IPS-NIHi7 (cell line): Measurements from ENCODE around the gene RHOD.

Experiments
- DNase-seq: peaks from one replicate; pipeline ENCODE4 v3.0.0; 2012; ENCODE audit warnings: mixed read lengths; ENCODE audit errors: extremely low spot score

RHOD gene

DNA sequence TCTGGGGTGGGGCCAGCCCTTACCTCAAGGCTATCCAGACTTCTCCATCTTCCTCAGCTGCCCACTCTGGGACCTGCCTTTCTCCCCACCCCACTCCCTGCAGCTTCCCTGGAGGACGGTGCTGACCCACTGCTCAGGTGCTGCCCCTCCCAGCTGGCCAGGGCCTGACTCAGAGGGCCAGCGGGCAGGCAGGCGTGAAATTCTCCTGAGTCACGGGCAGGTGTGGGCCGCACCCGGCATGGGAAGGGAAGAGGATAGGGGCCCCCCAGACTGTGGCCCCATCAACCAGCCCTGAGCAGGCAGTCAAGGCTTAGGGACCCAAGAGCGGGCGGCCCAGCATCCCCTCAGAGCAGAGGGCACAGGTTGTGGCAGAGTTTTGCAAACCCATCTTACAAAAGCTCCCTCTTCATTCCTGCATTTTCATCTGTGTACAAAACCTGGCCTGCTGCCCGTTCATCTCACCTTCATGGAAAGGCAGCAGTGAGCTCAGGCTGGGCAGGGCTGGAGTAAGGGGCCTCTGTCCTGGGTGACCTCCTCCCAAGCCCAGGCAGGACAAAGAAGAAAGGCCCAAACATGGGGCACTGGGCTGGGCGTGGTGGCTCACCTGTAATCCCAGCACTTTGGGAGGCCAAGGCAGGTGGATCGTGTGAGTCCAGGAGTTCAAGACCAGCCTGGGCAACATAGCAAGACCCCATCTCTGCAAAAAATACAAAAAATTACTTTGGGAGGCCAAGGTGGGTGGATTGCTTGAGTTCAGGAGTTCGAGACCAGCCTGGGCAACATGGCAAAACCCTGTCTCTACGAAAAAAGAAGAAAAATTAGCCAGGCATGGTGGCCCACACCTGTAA, 6.1 kb downstream of the RHOD start:
- no peak for DNase-seq

DNA sequence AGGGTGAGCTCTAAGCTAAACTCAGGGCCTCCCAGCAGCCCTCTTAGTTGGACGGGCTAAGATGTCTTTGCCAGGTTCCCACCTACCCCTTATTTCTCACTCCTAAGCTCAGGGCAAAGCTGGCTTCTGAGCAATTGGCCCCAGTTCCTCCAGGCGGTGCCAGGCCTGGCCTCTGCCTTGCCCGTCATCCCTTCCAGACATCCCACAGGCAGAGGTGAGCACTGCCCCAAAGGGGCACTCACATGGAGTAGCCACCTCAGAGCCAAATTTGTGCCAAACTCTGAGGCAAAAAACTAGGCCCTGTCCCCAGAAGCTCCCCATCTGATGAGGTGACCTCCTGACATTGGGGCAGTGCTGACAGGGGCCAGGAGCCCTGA, 9.7 kb downstream of the RHOD start:
- DNase-seq: no peak

DNA sequence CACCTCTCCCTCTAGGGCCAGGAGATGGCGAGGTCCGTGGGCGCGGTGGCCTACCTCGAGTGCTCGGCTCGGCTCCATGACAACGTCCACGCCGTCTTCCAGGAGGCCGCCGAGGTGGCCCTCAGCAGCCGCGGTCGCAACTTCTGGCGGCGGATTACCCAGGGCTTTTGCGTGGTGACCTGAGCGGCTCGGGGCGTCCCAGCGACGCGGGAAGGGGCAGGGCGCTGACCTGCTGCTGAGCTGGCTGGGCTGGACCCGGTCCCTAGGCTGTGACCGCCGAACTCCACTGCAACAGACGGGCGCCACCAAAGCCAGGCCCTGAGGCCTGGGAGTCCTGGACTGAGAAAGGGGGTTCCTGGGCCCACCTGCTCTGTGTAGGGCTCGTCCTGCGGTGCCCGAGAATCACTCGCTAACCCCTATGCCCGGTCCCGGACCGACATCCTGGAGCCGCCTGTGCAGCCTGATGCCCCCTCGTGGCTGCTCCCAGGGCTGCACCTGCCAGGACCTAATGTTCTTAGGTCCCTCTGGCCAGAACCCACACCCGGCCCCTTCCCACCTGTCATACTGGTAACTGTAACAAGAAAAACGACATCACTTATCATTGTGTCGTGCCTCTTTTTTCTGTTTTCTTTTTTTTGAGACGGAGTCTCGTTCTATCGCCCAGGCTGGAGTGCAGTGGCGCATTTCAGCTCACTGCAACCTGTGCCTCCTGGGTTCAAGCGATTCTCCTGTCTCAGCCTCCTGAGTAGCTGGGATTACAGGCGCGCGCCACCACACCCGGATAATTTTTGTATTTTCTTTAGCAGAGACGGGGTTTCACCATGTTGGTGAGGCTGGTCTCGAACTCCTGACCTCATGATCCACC, 15.0 kb downstream of the RHOD start:
- peak; percentile 99 for DNase-seq

DNA sequence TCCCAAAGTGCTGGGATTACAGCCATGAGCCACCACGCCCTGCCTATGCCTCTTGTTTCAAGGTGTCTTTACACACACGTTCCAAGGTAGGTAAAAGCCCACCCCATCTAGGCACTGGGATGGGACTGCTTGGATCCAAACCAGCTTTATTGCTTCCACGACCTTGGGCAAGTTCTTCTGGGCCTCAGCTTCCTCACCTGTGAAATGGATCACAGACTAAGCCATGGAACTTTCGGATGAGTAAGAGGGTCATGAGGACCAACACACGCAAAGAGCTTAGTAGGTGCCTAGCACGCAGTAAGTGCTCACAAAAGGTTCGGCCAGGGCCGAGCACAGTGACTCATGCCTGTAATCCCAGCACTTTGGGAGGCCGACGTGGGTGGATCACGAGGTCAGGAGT, 15.6 kb downstream of the RHOD start:
- DNase-seq: no peak

- no peak for DNase-seq
Measured at GRCh38 chr11:67073908-67074307, 17.3 kb downstream of the RHOD start.

DNA sequence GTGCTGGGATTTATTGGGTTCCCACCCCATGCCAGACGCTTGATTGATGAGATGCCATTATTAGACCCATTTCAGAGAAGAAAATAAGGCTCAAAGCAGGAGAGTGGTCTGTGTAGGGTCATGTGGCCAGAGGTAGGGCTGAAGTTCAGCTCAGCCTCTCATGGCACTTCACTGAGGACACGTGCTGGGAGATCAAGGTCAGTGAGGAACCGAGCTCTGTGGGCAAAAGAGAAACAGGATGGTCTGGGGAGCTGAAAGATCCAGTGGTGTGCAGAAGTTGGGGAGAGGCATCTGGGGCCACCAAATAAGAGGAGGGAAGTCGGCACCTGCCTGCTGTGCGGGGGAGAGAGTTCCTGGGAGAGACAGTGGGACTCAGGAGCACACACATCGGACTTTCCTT, 19.6 kb downstream of the RHOD start:
- DNase-seq: no peak

GRCh38 chr11:67079065-67079705, 22.5 kb downstream of the RHOD start:
- no peak for DNase-seq

DNA sequence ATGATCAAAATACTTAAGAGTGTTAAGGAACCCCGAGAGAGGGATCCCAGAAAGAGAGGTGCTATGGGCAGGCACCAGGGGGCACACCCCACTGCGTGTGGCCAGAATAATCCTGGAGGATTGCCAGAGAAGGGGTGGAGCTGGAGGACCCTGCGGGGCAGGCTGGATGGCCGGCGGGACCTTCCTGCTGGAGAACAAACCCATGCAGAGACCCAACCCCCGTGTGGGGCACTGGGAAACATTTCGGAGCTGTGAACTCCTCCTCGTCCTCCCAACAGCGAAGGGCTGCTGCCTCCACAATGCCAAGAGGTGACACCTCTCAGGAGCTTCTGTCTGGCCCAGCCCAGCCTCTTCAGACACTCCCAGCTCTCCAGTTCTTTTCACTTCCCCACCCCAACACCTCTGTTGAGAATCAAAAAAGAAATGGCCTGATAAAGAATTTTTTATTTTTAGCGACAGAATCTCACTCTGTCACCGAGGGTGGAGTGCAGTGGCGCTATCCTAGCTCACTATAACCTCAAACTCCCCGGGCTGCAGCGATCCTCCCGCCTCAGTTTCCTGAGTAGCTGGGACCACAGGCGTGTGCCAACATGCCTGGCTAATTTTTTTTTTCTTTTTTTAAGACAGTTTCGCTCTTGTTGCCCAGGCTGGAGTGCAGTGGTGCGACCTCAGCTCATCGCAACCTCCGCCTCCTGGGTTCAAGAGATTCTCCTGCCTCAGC, 25.6 kb downstream of the RHOD start:
- peak; percentile 62 for DNase-seq

DNA sequence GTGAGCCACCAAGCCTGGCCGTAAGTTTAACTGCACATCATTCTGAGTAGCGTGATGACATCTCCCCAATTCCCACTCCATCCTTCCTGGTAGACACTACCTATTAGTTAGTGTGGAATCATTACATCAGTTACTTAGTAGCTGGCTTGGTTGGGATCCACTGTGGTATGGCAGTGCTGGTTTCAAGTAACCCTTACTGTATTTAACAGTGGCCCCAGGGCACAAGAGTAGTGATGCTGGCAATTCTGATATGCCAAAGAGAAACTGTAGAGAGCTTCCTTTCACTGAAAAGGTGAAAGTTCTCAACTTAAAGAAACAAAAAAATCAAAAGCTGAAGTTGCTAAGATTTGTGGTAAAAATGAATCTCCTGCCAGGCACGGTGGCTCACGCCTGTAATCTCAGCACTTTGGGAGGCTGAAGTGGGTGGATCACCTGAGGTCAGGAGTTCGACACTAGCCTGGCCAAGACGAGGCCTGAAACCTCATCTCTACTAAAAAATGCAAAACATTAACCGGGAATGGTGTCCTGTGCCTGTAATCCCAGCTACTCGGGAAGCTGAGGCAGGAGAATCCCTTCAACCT, 27.2 kb downstream of the RHOD start:
- no peak for DNase-seq

- DNase-seq: no peak
Measured at GRCh38 chr11:67085617-67086016, 29.0 kb downstream of the RHOD start.

DNA sequence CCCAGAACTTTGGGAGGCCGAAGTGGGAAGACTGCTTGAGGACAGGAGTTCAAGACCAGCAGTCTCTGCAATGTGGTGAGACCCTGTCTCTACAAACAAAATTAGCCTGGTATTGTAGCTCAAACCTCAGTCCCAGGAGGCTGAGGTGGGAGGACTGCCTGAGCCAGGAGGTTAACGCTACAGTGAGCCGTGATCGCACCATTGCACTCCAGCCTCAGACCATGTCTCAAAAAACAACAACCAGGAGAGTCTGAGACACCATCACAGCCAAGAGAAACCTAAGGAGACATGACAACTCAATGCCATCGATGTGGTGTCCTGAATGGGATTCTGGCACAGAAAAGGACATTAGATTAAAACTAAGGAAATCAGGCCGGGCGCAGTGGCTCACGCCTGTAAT, 34.1 kb downstream of the RHOD start:
- no peak for DNase-seq

GRCh38 chr11:67095214-67095507, 38.5 kb downstream of the RHOD start:
- DNase-seq: no peak

GRCh38 chr11:67098799-67099429, 42.3 kb downstream of the RHOD start:
- peak; percentile 7 for DNase-seq

DNA sequence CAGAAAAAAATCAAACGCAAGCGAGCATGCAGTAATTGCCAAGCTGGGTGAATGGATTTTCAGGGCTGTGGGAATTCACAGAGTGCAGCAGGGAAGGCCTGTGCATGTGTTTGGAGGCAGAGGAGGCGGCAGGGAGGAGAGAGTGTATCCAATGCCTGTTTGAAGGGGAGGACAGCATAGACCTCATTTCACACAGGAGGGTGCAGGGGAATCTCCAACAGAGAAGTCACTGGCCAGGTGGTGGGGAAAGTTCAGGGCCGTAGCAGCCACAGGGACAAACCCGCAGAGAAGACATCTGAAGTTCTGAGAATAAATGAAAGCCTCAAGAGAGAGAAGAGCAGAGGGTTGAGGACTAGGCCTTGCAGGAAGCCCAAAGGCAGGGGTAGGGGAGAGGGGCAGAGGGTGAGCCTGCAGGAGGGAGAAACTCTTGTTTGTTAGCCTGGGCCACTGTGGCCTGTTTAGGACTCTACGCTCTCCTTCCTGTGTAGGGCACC, 43.2 kb downstream of the RHOD start:
- DNase-seq: no peak

DNA sequence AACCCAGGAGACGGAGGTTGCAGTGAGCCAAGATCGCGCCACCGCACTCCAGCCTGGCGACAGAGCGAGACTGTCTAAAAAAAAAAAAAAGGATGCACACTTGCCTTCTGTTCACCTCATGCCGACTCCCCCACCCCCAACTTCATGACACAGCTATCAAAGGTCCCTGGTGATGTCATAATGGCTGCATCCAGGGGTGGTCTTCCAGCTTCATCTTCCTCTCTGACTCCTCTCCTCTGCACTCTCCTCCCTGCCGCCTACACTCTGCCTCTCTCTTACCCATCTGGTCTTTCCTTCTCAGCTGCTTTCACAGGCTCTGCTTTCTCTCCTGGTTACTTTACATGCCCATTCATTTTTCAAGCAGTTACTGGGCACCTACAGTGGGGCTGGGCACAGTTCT, 46.0 kb downstream of the RHOD start:
- DNase-seq: no peak

DNA sequence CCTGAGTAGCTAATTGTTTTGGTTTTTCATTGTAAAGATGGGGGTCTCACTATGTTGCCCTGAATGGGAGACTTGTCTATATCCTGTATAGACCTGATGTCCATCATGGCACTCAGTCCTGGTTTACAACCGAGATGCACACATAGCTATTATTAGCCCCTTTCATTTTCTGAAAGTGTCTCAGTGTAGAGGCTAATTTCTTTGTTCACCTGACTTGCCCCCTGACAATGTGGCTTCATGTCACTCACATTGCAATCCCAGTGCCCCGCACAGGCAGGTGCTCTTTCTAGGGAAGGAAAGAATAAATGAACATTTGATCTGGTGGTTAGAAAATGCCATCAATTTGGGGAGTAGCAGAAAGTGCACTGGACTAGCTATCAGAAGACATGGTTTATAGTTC, 49.3 kb downstream of the RHOD start:
- DNase-seq: no peak

DNA sequence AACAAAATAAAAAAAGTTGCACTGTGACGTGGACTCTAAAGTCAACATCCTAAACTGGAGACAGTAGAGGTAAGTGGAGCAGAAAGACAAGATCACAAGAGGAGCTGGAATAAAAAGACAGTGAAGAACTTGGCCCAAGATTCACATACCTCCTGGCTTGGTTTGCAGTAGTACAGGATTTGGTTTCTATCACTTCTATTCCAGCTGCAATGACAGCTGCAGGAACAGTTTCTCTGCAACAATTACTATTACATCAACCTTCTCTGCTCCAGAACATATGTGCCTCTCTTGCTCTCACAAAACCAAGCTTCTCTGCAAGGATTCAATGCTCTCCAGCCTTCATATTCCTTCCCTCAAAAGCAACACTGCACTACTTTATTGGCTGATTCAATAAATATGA, 54.6 kb downstream of the RHOD start:
- DNase-seq: no peak

DNA sequence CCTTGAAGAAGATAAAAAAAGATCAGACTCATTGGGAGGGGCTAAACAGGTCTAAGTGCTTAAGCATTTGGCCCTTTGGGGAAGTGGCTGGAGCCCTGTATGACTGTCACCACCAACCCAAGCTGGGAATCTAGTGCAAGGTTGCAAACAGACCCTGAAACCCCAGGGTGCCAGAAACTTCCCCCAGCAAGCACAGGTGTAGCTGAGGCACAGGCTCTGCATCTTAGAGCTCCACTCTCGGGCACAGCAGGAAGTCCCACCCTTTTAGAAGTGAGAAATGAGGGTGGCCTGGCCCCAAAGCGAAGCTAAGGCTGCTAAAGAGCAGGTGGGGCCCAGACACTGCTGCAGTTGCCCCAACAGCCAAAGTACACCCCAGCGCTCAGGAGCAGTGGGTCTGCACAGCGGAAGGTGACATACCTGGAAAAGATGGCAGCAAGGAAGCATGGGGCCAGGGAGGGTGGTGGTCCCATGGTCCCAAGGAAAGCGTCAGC, 56.6 kb downstream of the RHOD start:
- DNase-seq: no peak

DNA sequence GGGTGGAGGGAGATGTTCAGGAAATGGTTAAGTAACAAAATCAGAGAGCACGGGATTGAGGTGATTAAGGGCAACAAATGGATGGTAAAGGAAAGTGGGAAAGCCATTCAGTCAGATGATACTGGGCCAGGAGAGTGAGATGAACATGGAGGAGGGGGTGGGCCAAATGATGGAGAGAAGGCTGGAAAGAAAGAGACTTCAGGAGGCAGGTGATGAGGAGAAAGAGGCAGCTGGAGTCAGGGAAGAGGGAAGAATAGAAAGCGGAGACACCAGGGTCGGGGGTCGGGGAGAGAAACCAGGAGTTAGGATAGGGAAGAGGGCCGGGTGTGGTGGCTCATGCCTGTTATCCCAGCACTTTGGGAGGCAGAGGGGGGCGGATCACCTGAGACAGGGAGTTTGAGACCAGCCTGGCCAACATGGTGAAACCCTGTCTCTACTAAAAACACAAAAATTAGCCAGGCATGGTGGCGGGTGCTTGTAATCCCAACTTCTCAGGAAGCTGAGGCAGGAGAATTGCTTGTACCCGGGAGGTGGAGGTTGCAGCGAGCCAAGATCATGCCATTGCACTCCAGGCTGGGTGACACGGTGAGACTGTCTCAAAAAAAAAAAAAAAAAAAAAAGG, 57.7 kb downstream of the RHOD start:
- no peak for DNase-seq

GRCh38 chr11:67116758-67117105, 60.1 kb downstream of the RHOD start:
- no peak for DNase-seq

- no peak for DNase-seq
Measured at GRCh38 chr11:67117176-67117575, 60.5 kb downstream of the RHOD start.
